Measurements from ENCODE around the gene GRIK5. TPM values are rescaled to one million over a fixed set of nuclear protein-coding genes. Genes with fewer than 3 reads are reported as not detected.

The GRIK5 gene
- total RNA-seq, 2 experiments from 2014 or later = 1.6 to 1.7 TPM

GRCh38 chr19:42074513-42075363 lies 4.7 kb upstream of the GRIK5 start:
- peak; percentile 30 for DNase-seq
- no peaks in the 10 kb centered on the region for H3K9me3 Mint-ChIP-seq (ENCODE audit: low read depth)
- CTCF ChIA-PET = no interaction called here
- POLR2A ChIA-PET = no interaction called here
- intact Hi-C loops (cut with DNase I, micrococcal nuclease) = loop anchor here (1.0 to 5.0 kb wide), 12 partner anchors 23 to 1693 kb away; partner anchors contain the start of genes DEDD2 (in 1 of the 2), GSK3A (in 1 of the 2), HNRNPUL1 (in 1 of the 2) and PAFAH1B3 (in 1 of the 2)
- H3K36me3 Mint-ChIP-seq (ENCODE audit: low read depth) = peaks cover 17% of the 10 kb centered on the region
- no peaks in the 10 kb centered on the region for H3K27me3 Mint-ChIP-seq
- peak overlapping the region; percentile 99 for H3K27ac Mint-ChIP-seq
- ATAC-seq = no peak
- H3K4me1 Mint-ChIP-seq = peaks cover 27% of the 10 kb centered on the region
- peak overlapping the region; percentile 89 for H3K4me3 Mint-ChIP-seq

- no peak overlapping the region for H3K27ac Mint-ChIP-seq
- intact Hi-C loops (cut with DNase I, micrococcal nuclease) = no loop called here
- CTCF ChIA-PET = interaction anchor here (0.5 to 1.1 kb wide), 2 partner anchors 39 to 111 kb away, joined by 3 read pairs; no protein-coding TSS in a partner anchor
Measured at GRCh38 chr19:42071247-42071646, 1.2 kb upstream of the GRIK5 start.

DNA sequence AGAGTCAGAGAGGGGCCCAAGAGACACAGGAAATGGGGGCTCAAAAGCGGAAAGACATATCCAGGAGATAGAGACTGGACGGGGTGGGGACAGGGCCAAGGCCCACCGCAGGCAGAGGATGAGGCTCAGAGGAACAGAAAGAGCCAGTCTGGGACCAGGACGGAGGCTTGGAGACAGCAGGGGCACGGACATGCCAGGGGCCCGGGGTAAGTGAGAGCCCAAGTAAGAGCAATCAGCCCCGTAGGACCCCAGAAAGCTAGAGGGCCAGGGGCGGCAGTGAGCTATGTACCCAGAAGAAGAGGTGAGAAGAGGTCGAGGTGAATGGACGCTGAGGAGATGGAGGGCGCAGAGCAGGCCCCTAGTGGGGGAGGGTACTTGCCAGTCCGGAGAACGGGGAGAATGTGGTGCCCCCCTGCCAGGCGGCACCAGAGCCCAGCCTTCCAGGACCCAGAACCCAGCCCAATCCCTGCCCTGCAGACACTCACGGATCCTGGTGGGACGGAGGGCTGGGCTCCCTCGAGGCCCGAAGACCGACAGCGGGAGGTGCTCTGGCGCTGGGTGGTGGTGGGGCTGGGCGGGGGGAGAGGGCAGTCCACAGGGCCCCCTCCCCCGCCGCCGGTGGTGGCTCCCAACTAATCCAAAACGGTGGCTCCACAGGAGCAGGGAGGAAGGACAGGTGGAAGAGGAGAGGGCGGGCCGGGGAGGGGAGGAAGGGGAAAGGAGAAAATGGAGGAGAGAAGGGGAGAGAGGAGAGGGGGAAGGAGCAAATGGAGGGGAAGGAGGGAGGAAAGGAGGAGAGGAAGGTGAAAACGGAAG lies 1.0 kb downstream of the GRIK5 start:
- ATAC-seq = no peak
- DNase-seq = no peak
- Mint-ChIP-seq H3K27ac (no peak overlapping the region), H3K4me3 (no peak overlapping the region), H3K9me3 (ENCODE audit: low read depth) (no peaks in the 10 kb centered on the region), H3K36me3 (ENCODE audit: low read depth) (no peaks in the 10 kb centered on the region), H3K4me1 (no peaks in the 10 kb centered on the region), H3K27me3 (no peaks in the 10 kb centered on the region)
- ChIA-PET POLR2A (interaction anchor here (0.6 kb wide), 1 partner anchor 38 kb away, joined by 3 read pairs; no protein-coding TSS in a partner anchor), CTCF (no interaction called here)
- intact Hi-C loops (cut with DNase I, micrococcal nuclease) = no loop called here

More at GRCh38 chr19:42071247-42071646, 1.2 kb upstream of the GRIK5 start:
- Mint-ChIP-seq H3K27me3 (no peaks in the 10 kb centered on the region), H3K36me3 (ENCODE audit: low read depth) (peaks cover 4% of the 10 kb centered on the region), H3K9me3 (ENCODE audit: low read depth) (no peaks in the 10 kb centered on the region), H3K4me1 (peaks cover 5% of the 10 kb centered on the region), H3K4me3 (no peak overlapping the region)
- ATAC-seq (no peak), DNase-seq (no peak)
- POLR2A ChIA-PET = no interaction called here

- CTCF ChIA-PET = no interaction called here
- no peak overlapping the region for H3K4me3 Mint-ChIP-seq
Measured at GRCh38 chr19:42068361-42068755, 1.6 kb downstream of the GRIK5 start.

DNA sequence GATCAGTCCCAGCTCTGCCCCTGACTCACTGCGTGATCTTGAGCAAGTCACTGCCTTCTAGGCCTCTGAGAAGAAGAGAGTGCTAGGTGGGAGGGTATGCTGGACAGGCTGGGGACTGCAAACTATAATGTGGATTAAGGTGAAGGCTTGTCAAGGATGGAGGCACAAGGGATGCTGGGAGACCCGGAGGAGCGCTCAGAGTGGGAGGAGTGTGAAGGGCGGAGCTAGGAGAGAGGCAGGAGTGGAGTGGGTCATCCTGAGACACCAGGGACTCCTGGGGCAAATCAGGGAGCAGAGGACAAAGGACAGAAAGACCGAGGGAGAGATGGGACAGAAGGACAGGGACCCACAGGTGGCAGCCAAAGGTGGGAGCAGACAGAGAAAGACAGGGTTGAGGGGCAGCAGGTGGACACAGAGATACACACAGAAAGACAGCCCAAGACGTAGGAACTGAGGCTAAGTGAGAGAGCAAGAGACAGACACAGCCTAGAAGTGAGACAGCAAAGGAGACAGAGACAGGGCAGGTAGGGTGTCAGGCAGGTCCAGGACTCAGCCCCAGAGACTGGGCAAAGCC lies 2.6 kb downstream of the GRIK5 start:
- Mint-ChIP-seq H3K27ac (no peak overlapping the region), H3K36me3 (ENCODE audit: low read depth) (no peaks in the 10 kb centered on the region), H3K4me3 (no peak overlapping the region), H3K9me3 (ENCODE audit: low read depth) (no peaks in the 10 kb centered on the region), H3K4me1 (no peaks in the 10 kb centered on the region), H3K27me3 (no peaks in the 10 kb centered on the region)
- ChIA-PET CTCF (no interaction called here), POLR2A (no interaction called here)
- intact Hi-C loops (cut with DNase I, micrococcal nuclease) = no loop called here
- no peak for ATAC-seq
- DNase-seq = no peak

More at GRCh38 chr19:42068361-42068755, 1.6 kb downstream of the GRIK5 start:
- Mint-ChIP-seq H3K27me3 (no peaks in the 10 kb centered on the region), H3K9me3 (ENCODE audit: low read depth) (no peaks in the 10 kb centered on the region), H3K36me3 (ENCODE audit: low read depth) (no peaks in the 10 kb centered on the region), H3K27ac (no peak overlapping the region), H3K4me1 (no peaks in the 10 kb centered on the region)
- POLR2A ChIA-PET = interaction anchor here (0.6 kb wide), 1 partner anchor 17 kb away, joined by 3 read pairs; no protein-coding TSS in a partner anchor
- DNase-seq (no peak), ATAC-seq (no peak)
- intact Hi-C loops (cut with DNase I, micrococcal nuclease) = no loop called here

DNA sequence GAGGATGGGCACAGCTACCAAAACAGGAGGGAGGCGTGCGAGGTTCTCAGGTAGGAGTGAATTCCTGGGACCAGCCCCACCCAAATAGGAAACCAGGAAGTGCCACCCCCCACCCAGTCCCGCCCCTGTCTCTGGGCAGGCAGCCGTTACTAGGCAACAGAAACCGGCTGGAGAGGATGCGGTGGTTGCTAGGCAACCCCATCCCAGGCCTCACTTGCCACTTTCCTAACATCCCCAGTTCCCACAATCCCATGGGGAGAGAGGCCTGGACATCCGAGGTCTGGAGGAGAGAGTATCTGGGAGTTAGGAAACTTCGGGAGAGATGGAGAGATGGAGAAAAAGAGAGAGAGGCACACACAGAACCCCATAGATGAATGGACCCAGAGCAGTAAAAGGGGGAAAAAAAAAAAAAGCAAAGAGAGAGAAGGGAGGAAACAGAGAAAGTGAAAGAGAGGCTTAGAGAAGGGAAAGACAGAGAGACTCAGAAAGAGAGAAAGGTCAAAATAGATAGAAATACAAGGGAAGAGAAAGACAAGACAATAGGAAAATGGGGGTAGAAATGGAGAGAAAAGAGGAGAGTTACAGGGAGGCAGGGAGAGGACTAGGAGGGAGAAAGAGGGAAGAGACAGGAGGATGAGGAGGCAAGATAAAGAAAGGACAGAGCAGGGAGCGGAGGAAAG lies 3.8 kb downstream of the GRIK5 start:
- POLR2A ChIA-PET = no interaction called here
- no peak overlapping the region for H3K4me3 Mint-ChIP-seq

DNA sequence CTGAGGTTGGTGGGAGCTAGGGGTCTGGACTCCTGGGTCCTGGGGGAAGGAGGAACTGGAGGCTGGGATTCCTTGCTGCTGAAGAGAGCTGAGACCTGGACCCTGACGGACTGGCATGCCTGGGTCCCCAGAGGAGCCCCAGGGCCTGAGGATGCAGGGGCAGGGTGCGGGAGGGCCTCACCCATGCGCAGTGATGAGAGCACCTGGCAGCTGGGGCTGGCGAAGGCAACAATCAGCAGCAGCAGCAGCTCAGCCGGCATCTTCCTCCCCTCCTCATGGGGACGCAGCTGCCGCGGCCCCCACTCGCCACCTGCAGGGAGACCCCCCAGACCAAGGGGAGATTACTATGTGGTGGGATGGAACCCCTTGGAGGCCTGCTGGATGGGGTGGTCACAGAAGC lies 4.5 kb downstream of the GRIK5 start:
- no peaks in the 10 kb centered on the region for H3K4me1 Mint-ChIP-seq
- H3K27ac Mint-ChIP-seq = no peak overlapping the region
- no peaks in the 10 kb centered on the region for H3K36me3 Mint-ChIP-seq (ENCODE audit: low read depth)
- CTCF ChIA-PET = no interaction called here
- intact Hi-C loops (cut with DNase I, micrococcal nuclease) = no loop called here
- no peaks in the 10 kb centered on the region for H3K27me3 Mint-ChIP-seq
- no peaks in the 10 kb centered on the region for H3K9me3 Mint-ChIP-seq (ENCODE audit: low read depth)
- ATAC-seq = no peak
- POLR2A ChIA-PET = no interaction called here
- no peak overlapping the region for H3K4me3 Mint-ChIP-seq
- DNase-seq = no peak

More for the DNA sequence above, 3.8 kb downstream of the GRIK5 start:
- H3K4me1 Mint-ChIP-seq = no peaks in the 10 kb centered on the region
- no peak overlapping the region for H3K27ac Mint-ChIP-seq
- CTCF ChIA-PET = no interaction called here
- H3K27me3 Mint-ChIP-seq = no peaks in the 10 kb centered on the region
- no peaks in the 10 kb centered on the region for H3K9me3 Mint-ChIP-seq (ENCODE audit: low read depth)
- DNase-seq (no peak), ATAC-seq (peak; percentile 16)
- H3K36me3 Mint-ChIP-seq (ENCODE audit: low read depth) = no peaks in the 10 kb centered on the region
- intact Hi-C loops (cut with DNase I, micrococcal nuclease) = no loop called here

GRCh38 chr19:42065051-42065450 lies 5.0 kb downstream of the GRIK5 start:
- intact Hi-C loops (cut with DNase I, micrococcal nuclease) = no loop called here
- no peak for ATAC-seq
- no peak overlapping the region for H3K4me3 Mint-ChIP-seq
- ChIA-PET CTCF (no interaction called here), POLR2A (no interaction called here)
- no peaks in the 10 kb centered on the region for H3K9me3 Mint-ChIP-seq (ENCODE audit: low read depth)
- no peaks in the 10 kb centered on the region for H3K36me3 Mint-ChIP-seq (ENCODE audit: low read depth)
- H3K4me1 Mint-ChIP-seq = no peaks in the 10 kb centered on the region
- H3K27ac Mint-ChIP-seq = no peak overlapping the region
- no peaks in the 10 kb centered on the region for H3K27me3 Mint-ChIP-seq
- no peak for DNase-seq

GRCh38 chr19:42064432-42064831 lies 5.6 kb downstream of the GRIK5 start:
- Mint-ChIP-seq H3K27ac (no peak overlapping the region), H3K4me3 (no peak overlapping the region), H3K9me3 (ENCODE audit: low read depth) (no peaks in the 10 kb centered on the region), H3K27me3 (no peaks in the 10 kb centered on the region), H3K4me1 (no peaks in the 10 kb centered on the region), H3K36me3 (ENCODE audit: low read depth) (no peaks in the 10 kb centered on the region)
- intact Hi-C loops (cut with DNase I, micrococcal nuclease) = no loop called here
- DNase-seq (no peak), ATAC-seq (no peak)
- POLR2A ChIA-PET = no interaction called here
- CTCF ChIA-PET = interaction anchor here (0.5 kb wide), 1 partner anchor 311 kb away, joined by 4 read pairs; no protein-coding TSS in a partner anchor

DNA sequence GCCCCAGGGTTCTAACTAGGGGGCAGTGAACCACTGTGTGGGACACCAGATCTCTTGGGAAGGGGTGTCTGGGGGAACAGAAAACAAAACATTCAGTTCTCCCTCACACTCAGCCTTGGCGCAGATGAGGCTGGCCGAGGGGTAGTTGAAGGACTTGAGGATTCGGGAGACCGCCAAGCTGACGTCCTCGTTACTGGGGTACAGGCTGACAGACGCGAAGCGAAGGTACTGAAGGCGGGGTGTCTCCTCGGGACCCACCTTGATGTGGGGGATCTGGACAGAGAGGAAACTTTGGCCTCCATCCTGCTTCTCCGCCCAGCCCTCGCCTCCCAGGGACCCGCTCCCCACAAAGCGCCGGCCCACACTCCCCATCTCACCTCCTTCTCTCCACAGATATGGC lies 7.6 kb downstream of the GRIK5 start:
- POLR2A ChIA-PET = no interaction called here
- Mint-ChIP-seq H3K36me3 (ENCODE audit: low read depth) (no peaks in the 10 kb centered on the region), H3K4me3 (no peak overlapping the region), H3K27me3 (no peaks in the 10 kb centered on the region), H3K4me1 (no peaks in the 10 kb centered on the region), H3K27ac (no peak overlapping the region), H3K9me3 (ENCODE audit: low read depth) (no peaks in the 10 kb centered on the region)
- ATAC-seq (no peak), DNase-seq (no peak)
- intact Hi-C loops (cut with DNase I, micrococcal nuclease) = no loop called here
- CTCF ChIA-PET = no interaction called here

DNA sequence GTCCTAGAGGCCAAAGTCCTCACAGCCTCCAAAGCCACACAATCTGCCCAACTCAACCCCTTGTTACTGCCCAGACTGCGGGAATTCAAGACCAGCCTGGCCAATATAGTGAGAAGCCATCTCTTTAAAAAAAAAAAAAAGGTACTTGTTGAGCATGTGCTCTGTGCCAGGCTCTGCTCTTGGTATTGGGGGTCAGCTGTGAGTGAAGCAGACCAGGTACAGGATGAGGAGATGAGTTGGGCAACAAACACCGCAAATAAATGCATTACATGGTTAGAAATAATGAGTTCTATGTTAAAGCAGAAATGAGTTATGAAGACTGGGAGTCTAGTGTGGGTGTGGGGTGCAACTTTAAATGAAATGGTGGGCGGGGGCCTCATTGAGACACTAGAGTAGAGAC lies 9.9 kb downstream of the GRIK5 start:
- H3K9me3 Mint-ChIP-seq (ENCODE audit: low read depth) = no peaks in the 10 kb centered on the region
- H3K36me3 Mint-ChIP-seq (ENCODE audit: low read depth) = no peaks in the 10 kb centered on the region
- no peak overlapping the region for H3K4me3 Mint-ChIP-seq
- DNase-seq = no peak
- no peaks in the 10 kb centered on the region for H3K27me3 Mint-ChIP-seq
- ChIA-PET CTCF (interaction anchor here (0.6 kb wide), 1 partner anchor 569 kb away, joined by 3 read pairs; no protein-coding TSS in a partner anchor), POLR2A (no interaction called here)
- H3K27ac Mint-ChIP-seq = no peak overlapping the region
- no peaks in the 10 kb centered on the region for H3K4me1 Mint-ChIP-seq
- intact Hi-C loops (cut with DNase I, micrococcal nuclease) = no loop called here
- no peak for ATAC-seq

All from activated CD4-positive, alpha-beta T cell treated with anti-CD3 and anti-CD28 coated beads for 36 hours (primary cell).